ENCODE measurements around the gene HPSE2.

DNA sequence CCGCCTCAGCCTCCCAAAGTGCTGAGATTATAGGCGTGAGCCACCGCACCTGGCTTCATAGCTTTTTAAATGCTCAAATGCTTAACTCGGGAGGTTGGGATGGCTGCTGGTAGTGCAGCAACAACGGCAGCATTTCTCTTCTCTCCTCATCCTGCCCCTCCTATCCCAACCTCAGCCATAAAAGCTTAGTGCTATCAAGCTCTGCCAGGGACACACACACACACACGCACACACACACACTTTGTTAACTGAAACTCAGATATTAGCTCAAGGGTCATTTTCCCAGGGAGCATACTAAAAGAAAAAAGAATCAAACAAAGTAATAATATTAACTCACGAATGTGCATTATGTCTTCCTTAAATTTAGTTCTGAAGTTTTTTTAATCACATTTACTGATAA, 725.9 kb downstream of the HPSE2 start:
- TF ChIP-seq, protein P1, sequence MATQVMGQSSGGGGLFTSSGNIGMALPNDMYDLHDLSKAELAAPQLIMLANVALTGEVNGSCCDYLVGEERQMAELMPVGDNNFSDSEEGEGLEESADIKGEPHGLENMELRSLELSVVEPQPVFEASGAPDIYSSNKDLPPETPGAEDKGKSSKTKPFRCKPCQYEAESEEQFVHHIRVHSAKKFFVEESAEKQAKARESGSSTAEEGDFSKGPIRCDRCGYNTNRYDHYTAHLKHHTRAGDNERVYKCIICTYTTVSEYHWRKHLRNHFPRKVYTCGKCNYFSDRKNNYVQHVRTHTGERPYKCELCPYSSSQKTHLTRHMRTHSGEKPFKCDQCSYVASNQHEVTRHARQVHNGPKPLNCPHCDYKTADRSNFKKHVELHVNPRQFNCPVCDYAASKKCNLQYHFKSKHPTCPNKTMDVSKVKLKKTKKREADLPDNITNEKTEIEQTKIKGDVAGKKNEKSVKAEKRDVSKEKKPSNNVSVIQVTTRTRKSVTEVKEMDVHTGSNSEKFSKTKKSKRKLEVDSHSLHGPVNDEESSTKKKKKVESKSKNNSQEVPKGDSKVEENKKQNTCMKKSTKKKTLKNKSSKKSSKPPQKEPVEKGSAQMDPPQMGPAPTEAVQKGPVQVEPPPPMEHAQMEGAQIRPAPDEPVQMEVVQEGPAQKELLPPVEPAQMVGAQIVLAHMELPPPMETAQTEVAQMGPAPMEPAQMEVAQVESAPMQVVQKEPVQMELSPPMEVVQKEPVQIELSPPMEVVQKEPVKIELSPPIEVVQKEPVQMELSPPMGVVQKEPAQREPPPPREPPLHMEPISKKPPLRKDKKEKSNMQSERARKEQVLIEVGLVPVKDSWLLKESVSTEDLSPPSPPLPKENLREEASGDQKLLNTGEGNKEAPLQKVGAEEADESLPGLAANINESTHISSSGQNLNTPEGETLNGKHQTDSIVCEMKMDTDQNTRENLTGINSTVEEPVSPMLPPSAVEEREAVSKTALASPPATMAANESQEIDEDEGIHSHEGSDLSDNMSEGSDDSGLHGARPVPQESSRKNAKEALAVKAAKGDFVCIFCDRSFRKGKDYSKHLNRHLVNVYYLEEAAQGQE (IDR thresholded peaks at IDR 0.05; ENCODE audit: insufficient read depth in 1 of 2, low read depth in 2 of 2, low read length in 2 of 2), result no peak
- TF ChIP-seq POLR2AphosphoS5 (IDR thresholded peaks at IDR 0.05; ENCODE audit: low read depth, low read length) (no peak), TAF1 (IDR thresholded peaks at IDR 0.05; ENCODE audit: borderline replicate concordance, insufficient read depth, low read length) (no peak), SIN3A (IDR thresholded peaks at IDR 0.05; ENCODE audit: borderline replicate concordance, insufficient read depth, low read length) (no peak)

All from PFSK-1 (cell line).